GM18502 (cell line): Measurements from ENCODE around the gene OR6B3.
"Not testable (repeated sequence)": the region's sequence is repeated elsewhere in the genome, so short reads cannot be mapped to it uniquely, and the experiment has no call there.

Experiments used
- ATAC-seq: cut with Tn5 transposase; IDR thresholded peaks from one replicate; pipeline ENCODE4 v1.9.1; 2021; ENCODE audit warnings: mild to moderate bottlenecking; ENCODE audit not compliant: unreplicated experiment, poor library complexity

OR6B3 gene

DNA sequence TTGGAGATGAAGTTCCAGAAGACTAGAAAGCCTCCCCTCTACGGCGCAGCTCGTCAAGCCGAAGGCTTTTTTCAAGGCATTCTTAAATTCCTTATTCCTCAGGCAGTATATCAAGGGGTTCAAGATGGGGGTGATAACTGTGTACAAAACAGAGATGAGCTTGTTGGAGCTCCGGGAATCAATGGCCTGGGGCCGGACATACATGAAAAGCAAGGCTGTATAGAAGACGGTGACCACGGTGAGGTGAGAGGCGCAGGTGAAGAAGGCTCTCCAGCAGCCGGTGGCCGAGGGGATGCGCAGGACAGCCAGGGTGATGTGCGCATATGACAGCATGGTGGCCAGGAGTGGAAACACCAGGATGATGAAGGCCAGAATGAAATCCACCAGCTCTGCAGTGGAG, 8.2 kb downstream of the OR6B3 start:
- ATAC-seq: no peak

DNA sequence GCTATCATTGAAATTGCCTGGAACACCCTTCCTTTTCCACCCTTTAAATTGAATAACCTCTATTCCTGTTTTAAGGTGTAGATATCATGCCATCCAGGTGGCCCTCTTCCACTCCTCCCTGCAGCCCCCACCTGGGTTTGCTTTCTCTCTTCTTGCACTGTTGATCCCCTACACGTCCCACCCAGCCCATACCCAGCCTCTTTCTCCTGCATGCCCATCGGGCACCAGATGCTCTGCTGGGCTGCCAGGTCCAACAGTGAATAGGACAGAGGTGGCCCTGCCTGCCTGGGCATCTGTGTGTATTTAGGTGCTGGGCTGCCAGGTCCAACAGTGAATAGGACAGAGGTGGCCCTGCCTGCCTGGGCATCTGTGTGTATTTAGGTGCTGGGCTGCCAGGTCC, 9.2 kb downstream of the OR6B3 start:
- not testable (repeated sequence) for ATAC-seq

DNA sequence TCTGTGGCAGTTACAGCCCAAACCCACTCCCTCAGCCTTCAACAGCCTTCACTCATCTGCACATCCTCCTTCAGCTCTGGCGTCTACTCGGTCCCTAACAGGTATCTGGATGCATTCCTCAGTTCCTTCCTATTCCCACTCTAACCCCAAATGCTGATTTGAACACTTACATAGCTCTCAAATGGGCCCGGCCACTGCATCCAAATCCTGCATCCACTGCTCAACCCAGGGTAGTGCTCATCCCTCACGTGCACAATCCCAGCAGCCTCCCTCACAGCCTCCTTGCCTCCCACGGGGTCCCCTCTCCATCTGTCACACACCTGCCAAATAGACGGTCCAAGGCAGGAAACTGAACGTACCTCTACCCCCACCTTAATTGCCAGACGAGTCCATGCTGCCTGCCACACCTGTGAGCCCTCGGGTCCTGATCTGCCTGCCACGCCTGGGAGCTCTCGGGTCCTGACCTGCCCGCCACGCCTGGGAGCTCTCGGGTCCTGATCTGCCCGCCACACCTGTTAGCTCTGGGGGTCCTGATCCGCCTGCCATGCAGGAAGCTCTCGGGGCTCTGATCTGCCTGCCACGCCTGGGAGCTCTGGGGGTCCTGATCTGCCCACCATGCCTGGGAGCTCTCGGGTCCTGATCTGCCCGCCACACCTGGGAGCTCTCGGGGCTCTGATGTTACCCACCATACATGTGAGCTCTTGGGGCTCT, 9.9 kb downstream of the OR6B3 start:
- ATAC-seq: no peak

DNA sequence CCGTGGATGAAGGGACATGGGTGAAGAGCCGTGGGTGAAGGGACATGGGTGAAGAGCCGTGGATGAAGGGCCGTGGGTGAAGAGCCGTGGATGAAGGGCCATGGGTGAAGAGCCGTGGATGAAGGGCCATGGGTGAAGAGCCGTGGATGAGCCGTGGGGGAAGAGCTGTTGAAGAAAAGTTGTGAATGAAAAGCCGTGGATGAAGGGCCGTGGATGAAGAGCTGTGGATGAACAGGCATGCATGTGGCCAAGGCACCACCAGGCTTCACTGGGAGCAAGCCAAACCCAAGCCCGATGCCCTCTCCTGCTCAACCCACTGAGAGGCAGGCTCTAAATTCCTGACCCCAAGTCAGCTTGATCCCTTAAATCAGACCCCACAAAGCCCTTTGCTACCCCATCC, 10.6 kb downstream of the OR6B3 start:
- ATAC-seq: no peak

DNA sequence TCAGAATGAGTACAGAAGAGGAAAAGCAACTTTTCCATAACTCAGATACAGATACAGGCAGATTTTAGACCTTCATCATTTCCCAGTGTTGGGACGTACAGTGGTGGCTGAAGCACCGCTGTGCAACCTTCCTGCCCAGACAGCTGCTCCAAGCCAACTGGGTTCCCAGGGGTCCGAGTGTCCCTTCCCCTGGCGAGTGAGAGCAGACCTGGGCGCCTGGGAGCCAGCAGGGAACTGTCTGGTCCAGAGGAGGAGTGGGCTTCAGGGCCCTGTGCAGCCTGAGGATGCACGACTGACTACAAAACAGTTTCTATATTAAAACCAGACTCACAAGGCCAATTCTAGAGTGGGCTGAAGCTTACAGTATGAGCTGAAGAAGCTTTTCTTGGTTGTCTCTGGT, 12.0 kb downstream of the OR6B3 start:
- no peak for ATAC-seq

DNA sequence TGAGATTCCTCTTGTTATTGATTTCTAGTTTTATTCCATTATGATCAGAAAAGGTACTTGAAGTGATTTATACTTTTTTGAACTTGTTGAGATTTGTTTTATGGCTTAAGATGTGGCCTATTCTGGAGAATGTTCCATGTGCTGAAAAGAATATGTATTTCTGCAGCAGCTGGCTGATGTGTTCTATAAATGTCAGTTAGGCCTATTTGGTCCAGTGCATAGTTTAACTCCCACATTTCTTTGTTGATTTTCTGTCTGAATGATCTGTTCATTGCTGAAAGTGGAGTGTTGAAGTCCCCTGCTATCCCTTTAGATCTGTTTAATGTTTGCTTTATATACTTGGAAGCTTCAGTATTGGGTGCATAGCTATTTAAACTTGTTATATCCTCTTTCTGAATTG, 16.0 kb downstream of the OR6B3 start:
- ATAC-seq: no peak

DNA sequence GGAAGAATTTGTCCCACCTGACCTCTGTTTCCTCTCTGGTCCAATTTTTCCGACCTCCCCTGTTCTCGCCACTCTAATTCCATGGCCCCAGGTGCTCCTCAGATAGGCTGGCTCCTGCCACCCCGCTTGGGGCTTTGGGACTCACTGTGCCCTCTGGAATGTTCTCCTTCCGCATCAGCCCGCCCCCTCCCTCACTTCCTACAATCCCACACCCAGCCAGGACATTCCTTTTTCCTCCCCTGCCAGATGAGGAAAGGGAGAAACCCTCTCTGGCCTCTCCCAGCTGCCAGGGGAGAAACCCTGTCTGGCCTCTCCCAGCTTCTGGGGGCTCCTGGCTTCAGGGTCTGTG, 20.0 kb downstream of the OR6B3 start:
- no peak for ATAC-seq

DNA sequence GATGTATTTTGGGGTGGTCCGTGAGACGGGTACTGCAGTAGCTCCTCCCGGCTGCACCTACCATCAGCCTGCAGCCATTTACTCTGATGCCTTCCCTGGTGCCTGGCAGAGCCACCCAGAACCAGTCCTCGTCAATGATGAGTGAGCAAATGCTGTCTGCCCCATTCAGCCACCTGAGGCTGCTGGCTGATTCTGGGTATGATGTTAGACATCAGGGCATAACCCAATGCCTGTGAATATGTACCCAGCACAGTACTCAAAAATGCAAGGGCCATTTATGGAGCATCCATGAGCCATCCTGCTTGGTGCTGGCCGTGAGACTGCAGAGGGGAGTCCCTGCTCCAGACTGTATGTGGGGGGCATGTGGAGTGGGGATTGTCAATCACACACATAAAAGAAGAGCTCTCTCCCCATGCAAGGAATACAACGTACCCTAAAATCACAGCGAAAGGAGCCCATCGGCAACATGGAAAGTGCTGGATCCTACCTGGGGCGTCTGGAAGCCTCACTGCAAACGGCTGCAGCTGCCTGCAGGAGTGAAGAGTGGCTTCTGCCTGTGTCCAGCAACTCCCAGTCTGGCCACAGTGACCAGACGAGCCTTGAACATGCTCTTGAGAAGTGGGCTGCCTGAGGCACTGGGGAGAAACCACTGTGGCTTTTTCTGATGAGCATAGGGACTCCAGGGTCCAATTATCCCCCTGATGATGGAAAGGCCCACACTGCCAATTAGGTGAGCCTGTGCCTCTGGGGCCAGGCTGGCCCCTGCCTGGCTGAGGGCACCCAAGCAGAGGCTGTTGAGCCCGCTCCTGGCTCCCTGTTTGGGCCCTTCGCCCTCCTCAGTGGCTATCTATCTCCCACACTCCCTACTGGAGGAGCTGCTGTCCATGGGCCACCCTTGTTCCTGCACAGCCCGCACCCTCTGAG, 20.7 kb downstream of the OR6B3 start:
- no peak for ATAC-seq

DNA sequence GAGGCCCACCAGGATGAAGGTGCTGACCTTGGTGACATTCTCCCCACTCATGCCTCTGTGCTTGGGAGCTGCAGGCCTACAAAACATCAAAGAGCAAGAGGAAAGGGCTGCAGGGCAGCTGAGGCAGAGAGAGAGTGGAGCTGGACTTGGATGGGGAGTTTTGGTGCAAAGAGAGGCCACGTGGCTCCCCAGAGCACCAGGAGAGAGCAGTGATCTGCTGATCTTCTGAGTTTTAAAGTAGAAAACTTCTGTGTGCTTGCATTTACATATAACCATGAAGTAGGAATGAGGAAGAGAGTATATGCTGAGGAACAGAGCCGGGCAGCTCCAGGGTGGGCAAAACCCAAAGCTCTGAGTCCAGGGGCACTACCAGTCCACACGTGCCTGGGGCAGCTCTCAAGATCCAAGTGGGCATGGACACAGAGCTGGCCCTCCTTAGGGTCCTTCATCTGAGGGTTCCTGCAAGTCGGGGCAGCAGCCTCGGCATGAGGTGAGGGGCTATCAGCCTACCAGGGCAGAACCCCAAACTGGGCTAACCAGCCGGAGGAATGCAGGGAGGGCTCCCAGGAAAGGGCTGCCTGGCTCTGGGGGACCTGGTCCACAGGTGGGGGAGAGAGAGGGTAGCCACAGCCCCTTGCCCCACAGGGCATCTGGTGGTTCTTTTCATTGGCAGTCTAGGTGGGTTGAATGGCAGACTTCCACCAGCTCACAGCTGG, 22.8 kb downstream of the OR6B3 start, which contains the start of gene OR6B2:
TSS of gene OR6B2 (minus strand) at position 51 of the 716 bp plus-strand sequence. CDS start at position 51, 0 bp downstream.
- ATAC-seq: no peak

DNA sequence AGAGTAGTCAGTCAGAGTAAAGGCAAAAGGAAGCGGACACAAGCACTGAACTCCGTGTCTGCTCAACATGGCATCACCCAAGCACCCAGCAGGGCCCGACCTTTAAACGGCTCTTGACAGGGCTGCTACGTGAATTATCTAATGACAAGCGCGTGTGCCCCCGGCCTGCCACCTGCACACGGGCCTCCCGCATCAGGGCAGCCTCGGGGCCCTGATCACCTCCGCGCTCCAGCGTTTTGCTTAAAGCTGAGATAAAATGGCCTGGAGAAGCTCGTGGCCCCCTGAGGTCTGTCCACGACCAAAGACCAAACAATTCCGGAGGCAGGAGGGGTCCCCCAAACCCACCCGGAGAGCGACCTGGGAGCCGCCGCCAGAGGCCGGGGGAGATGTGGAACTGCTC, 28.6 kb downstream of the OR6B3 start:
- ATAC-seq: peak; percentile 23

DNA sequence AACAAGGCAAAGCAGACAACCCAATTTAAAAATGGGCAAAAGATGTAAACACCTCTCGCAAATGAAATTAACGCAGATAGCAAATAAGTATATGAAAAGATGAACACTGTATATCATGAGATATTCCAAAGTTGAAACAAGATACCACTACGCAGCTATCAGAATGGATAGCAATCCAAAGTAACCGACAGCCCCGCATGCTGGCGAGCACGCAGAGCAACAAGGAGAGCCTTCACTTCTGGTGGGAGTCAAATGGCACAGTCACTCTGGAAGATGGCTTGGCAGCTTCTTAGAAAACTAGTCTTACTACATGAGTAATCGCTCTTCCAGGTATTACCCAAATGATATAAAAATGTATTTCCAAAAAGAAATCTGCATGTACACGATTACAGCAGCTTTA, 29.5 kb downstream of the OR6B3 start:
- no peak for ATAC-seq

DNA sequence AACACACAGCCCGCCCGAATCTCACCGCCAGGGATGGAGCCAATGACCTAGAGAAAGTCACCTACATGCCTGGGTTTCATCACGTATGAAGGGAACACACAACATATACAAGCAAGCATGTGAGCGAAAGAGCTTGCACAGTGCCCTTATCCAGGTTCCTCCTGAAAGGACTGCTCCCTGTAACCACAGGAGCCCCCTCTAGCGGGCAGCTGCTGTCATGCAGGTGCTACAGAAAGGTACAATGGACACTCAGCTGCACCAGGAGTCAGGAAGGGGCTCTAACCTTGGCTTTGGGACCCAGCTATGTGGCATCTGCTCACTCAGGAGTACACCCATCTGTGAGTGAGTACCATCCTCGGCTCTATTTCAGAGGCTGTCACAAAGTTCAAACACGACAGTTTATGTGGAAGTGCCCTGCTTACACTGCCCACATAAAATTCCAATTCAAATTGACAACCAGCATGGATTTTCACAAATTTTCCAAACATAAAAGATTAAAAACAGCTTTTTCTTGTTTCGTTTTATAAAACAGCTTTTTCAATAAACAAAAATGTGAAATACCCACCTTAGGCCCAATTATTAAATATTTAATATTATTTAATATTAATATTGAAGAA, 31.7 kb downstream of the OR6B3 start:
- ATAC-seq: no peak

DNA sequence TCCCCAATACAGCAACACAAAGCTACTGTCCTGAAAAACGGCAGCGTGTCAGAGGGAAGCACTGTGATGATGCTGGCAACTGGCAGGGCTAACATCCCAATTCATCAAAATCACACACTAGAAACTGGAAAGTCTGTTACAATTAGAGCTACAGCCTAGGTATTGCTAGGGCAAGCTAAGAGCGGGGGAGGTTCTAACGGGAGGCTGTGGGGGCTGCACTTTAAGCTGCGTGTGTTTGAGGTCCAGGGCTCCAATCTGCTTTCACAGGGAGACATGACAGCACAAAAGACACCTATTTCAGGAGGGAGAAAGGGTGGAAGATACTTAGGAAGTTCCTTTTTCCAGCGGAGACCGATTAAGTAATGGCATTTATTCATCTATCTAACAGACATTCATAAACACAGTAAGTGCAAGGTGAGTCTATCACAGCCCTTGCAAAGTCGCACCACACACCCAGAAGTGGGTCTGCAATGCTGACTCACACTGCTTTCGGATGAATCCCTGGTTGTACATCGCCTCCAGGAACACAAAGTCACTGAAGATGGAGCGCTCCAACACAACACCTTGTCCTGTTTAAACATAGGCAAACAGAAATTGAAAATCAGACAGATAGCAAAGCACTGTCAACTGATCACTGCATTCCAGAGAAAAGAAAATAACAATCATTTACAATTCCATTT, 35.1 kb downstream of the OR6B3 start:
- ATAC-seq: no peak

DNA sequence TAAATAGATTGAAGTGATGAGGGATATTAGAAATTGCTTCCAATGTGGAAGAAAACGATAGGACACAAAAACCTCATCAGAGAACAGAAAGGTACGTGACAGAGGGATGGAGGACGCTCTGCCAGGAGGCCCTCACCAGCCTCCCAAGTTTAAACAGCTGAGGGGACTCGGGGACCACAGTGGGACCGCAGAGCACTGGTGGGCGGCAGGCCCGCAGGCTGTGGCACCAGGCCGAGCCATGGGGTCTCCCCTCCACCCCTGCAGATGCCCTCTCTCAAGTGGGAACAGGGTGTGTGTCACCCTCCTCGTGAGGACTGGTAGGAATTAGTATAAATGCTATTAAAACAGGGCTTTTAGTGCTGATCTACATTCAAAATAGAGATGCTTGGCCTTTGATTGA, 39.0 kb downstream of the OR6B3 start:
- ATAC-seq: no peak

DNA sequence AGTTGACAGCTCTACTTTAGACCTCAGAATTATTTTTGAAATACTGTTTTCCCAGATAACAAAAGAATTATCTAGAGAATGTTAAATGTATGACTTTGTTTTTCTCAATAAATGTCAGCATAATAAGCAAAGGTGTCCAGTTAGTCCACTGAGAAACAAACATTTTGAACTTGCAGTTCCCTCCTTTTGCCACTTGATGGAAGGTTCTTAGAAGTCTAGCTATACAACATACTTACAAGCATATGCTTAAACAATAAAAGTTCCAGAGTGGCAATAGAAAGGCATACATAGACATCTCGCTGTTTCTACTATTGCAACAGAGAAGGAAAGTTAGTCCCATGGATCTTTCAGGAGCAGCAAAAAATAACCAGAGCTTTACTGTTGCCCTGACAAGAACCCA, 40.0 kb downstream of the OR6B3 start:
- no peak for ATAC-seq

DNA sequence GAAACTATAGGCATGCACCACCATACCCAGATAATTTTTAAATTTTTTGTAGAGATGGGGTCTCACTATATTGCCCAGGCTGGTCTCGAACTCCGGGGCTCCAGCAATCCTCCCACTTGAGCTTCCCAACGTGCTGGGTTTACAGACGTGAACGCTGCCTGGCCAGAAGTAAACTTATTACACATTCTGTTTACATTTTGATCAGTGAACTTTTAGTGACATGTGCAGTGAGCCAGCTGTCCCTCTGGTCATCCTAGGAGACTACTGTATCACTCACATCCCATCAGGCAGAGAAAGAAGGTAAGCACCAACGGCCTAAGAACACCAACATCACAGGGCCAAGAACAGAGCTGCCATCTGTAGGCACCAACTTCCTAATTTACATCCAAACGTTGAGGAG, 50.3 kb downstream of the OR6B3 start:
- ATAC-seq: no peak

DNA sequence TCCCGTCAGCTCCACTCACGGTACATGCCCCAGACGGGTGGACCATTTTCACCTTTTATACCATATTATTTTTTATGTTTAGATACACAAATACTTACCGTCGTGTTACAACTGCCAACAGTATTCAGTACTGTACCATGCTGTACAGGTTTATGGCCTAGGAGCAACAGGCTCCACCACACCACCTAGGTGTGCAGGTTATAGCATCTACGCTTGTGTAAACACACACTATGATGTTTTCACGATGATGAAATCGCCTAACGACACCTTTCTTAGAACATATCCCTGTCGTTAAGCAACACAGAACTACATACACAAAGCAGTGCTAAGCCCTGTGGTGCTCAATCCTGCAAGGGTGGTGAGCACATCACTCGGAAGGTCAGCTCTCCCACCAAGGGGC, 52.6 kb downstream of the OR6B3 start:
- ATAC-seq: no peak

DNA sequence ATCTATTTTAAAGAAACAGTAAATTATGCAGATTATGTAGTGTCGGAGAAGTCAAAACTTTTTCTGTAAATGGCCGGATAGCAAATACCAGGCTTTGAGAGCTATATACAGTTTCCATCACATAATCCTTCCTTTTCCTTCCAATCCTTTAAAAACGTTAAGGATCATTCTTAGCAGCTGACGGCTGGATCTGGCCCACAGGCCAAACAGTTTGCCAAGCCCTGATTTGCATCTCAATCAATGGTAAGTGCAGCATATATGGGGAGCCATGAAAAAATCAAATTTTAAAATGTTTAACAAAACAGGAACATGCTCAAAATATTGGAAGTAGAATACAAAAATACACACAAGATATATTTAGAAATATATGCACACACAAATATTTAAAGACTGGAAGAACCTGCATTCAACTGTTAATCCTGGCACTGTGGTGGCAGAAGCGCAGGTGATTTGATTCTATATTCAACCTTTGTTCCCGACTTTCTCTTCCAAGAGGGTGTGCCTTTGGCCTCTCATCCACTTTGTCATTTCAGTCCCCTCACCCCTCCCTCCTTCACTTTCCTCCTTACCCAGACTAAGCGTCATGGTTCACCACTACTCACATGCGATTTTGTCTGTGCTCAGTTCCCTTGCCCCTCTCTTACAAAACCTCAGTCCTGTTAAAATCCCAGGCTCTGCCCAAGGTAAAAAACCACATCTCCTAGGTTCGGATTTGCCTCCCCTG, 55.5 kb downstream of the OR6B3 start:
- ATAC-seq: no peak
